GM12873 (cell line): Measurements from ENCODE around the gene CABLES2.

ENCODE experiments used
- CTCF ChIP-seq: IDR thresholded peaks from 2 replicates; pipeline ENCODE4 v1.5.1; 2012; ENCODE audit warnings: low read depth, mild to moderate bottlenecking, moderate library complexity, low read length, control low read depth; ENCODE audit not compliant: insufficient read depth; ENCODE audit errors: missing control alignments

CABLES2 gene

DNA sequence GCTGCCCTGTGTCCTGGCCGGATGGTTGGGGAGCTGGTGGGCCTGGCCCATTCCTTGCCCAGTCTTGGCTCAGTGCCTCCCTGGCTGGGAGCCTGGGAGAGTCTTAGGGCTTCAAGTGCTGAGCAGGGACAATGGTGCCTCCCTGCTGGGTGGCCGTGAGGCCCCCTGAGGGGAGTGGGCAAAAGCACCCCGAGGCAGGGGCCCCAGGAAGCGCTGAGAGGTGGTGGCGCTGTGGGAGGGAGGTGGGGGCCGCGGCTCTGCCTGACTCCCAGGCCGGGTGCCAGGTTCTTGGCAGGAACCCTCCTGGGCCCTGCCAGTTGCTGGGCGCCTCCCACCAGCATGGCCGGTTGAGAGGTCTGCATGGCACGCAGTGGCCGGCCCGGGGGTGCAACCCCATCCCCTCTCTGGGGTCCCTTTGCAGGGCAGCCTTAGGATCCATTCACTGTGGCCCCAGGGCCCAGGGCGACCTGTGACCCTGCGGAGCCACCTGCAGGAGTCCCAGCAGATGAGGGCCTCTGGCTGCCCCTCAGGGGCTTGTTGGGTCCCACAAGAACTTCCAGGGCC is 29.4 kb downstream of the CABLES2 start:
- TF ChIP-seq CTCF, result no peak

- no peak for TF ChIP-seq CTCF
Measured at GRCh38 chr20:62377064-62377461, 30.0 kb downstream of the CABLES2 start.

DNA sequence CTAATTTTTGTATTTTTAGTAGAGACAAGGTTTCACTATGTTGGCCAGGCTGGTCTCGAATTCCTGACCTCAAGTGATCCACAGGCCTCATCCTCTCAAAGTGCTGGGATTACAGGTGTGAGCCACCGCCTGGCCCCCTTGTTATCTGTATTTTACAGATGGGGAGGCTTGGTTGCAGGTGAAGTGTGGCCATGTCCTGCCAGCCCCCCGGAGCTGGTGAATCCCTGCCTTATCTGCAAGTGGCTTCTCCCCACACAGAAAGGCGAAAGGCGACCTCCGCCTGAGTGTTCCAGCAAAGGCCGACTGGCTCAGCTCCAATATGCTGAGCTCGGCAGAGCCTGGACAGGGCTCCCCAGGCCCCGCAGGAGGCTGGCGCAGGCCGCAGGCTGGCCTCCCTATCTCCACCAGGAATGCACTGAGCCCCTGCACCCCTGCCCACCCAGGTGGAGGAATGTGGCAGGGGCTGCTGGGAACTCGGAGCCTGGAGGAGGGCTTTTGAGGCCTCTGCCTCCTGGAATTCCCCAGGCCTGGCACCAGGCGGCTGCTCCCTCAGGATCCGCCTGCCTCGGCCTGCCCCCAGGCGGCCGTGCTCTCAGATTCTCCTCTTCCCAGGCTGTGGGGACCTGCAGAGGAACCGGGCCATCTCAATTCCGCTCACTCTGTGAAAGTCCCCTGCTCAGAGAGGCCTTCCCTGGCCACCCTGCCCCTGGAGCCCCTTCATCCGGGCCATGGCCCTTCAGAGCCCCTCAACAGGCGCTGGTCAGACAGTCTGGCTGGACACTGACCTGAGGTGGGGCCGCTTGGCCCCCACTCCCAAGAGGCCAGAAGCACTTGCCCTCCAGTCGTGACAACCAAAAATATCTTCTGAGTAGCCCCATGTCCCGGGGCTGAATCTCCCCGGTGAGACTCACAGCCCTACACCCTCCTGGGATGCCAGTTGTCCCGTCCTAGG is 30.7 kb downstream of the CABLES2 start:
- no peak for TF ChIP-seq CTCF

GRCh38 chr20:62374331-62375152 is 32.5 kb downstream of the CABLES2 start:
- TF ChIP-seq CTCF, result no peak

- TF ChIP-seq CTCF, result no peak
Measured at GRCh38 chr20:62372042-62372993, 34.8 kb downstream of the CABLES2 start.

DNA sequence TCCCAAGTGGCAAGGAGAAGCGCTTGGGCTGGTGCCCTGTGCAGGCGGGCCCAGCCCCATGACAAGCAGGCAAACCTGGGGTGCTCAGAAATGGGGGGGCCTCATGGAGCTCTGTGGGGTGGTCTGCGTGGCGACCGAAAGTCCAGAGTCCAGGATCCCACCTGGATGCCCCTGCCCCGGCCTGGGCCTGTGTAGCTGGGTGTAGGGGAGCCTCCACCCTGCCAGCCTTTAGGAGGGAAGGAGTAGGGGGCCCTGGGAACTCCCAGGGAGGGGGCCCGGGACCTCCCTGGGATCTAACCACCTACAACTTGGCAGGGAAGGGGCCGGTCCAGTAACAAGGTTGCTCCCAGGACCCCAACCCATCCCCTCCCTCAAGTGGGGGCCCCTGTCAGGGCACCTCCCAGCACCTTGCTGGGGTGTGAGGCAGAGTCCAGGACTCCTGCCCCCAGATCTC is 35.5 kb downstream of the CABLES2 start:
- no peak for TF ChIP-seq CTCF
